ENCODE results near the gene AFAP1L2.

Gene AFAP1L2

GRCh38 chr10:114412907-114413797 lies 8.8 kb upstream of the AFAP1L2 start:
- no peak for DNase-seq

- DNase-seq: no peak
Observed at GRCh38 chr10:114408968-114409444, 4.7 kb upstream of the AFAP1L2 start.

- DNase-seq: no peak
Observed at GRCh38 chr10:114408112-114408967, 4.0 kb upstream of the AFAP1L2 start.

GRCh38 chr10:114406455-114406854 lies 2.2 kb upstream of the AFAP1L2 start:
- DNase-seq: no peak

- DNase-seq: no peak
Observed at GRCh38 chr10:114405011-114405350, 679 bp upstream of the AFAP1L2 start.

GRCh38 chr10:114403541-114404161 lies 651 bp downstream of the AFAP1L2 start:
- no peak for DNase-seq

GRCh38 chr10:114402871-114403540 lies 1.3 kb downstream of the AFAP1L2 start:
- DNase-seq: no peak

GRCh38 chr10:114402233-114402632 lies 2.1 kb downstream of the AFAP1L2 start:
- DNase-seq: no peak

GRCh38 chr10:114401195-114401791 lies 3.0 kb downstream of the AFAP1L2 start:
- DNase-seq: no peak

- DNase-seq: no peak
Observed at GRCh38 chr10:114400091-114400490, 4.2 kb downstream of the AFAP1L2 start.

GRCh38 chr10:114399576-114399975 lies 4.7 kb downstream of the AFAP1L2 start:
- no peak for DNase-seq

GRCh38 chr10:114398587-114399331 lies 5.5 kb downstream of the AFAP1L2 start:
- no peak for DNase-seq

- DNase-seq: no peak
Observed at GRCh38 chr10:114397651-114398145, 6.6 kb downstream of the AFAP1L2 start.

- no peak for DNase-seq
Observed at GRCh38 chr10:114396464-114396863, 7.8 kb downstream of the AFAP1L2 start.

GRCh38 chr10:114395366-114396022 lies 8.8 kb downstream of the AFAP1L2 start:
- DNase-seq: no peak

- DNase-seq: no peak
Observed at GRCh38 chr10:114394531-114394930, 9.8 kb downstream of the AFAP1L2 start.

- no peak for DNase-seq
Observed at GRCh38 chr10:114393886-114394285, 10.4 kb downstream of the AFAP1L2 start.

GRCh38 chr10:114393482-114393881 lies 10.8 kb downstream of the AFAP1L2 start:
- no peak for DNase-seq

- DNase-seq: no peak
Observed at GRCh38 chr10:114392112-114392835, 12.0 kb downstream of the AFAP1L2 start.

- DNase-seq: no peak
Observed at GRCh38 chr10:114391599-114391998, 12.7 kb downstream of the AFAP1L2 start.

Measured in activated CD4-positive, alpha-beta T cell treated with anti-CD3 and anti-CD28 coated beads for 1 hour (primary cell).